HT-29 (cell line): ENCODE results near the gene SCAPER. TPM values are rescaled to one million over a fixed set of nuclear protein-coding genes. Genes with fewer than 3 reads are reported as not detected.

Experiments
- DNase-seq: peaks from one replicate; pipeline ENCODE4 v3.0.0-alpha.2; 2015; ENCODE audit warnings: low spot score
- total RNA-seq: library from RNA; depleted of rRNA; stranded (reverse); fragments of >200 nt; shearing (Covaris generic); gene quantifications from 2 replicates; pipeline ENCODE4 v1.2.3, GENCODE V29; 2014; rRNA removed

SCAPER gene
- 6.0 TPM in 2 replicates for total RNA-seq

GRCh38 chr15:76905013-76905839 is at the start of gene SCAPER:
Gene SCAPER (minus strand): TSS chr15:76905340. CDS start chr15:76883817, 21,523 bp downstream.
- peak; percentile 92 for DNase-seq

- no peak for DNase-seq
Measured at GRCh38 chr15:76954744-76955143, 49.6 kb upstream of the SCAPER start.

- no peak for DNase-seq
Measured at GRCh38 chr15:76953913-76954312, 48.8 kb upstream of the SCAPER start.

GRCh38 chr15:76951220-76951619 is 46.1 kb upstream of the SCAPER start:
- no peak for DNase-seq

GRCh38 chr15:76947454-76947853 is 42.3 kb upstream of the SCAPER start:
- DNase-seq: no peak

- no peak for DNase-seq
Measured at GRCh38 chr15:76945494-76946093, 40.5 kb upstream of the SCAPER start.

GRCh38 chr15:76942331-76942730 is 37.2 kb upstream of the SCAPER start:
- DNase-seq: no peak

- DNase-seq: no peak
Measured at GRCh38 chr15:76941636-76942035, 36.5 kb upstream of the SCAPER start.

- DNase-seq: no peak
Measured at GRCh38 chr15:76939715-76940114, 34.6 kb upstream of the SCAPER start.

- no peak for DNase-seq
Measured at GRCh38 chr15:76938752-76939151, 33.6 kb upstream of the SCAPER start.

GRCh38 chr15:76936671-76937070 is 31.5 kb upstream of the SCAPER start:
- no peak for DNase-seq

GRCh38 chr15:76935620-76936019 is 30.5 kb upstream of the SCAPER start:
- DNase-seq: no peak

- peak; percentile 53 for DNase-seq
Measured at GRCh38 chr15:76932135-76932966, 27.2 kb upstream of the SCAPER start.

- peak; percentile 98 for DNase-seq
Measured at GRCh38 chr15:76931397-76932134, 26.4 kb upstream of the SCAPER start, which contains the start of gene RCN2. Gene RCN2 (plus strand): TSS chr15:76931749. CDS start chr15:76931842, 93 bp downstream.

- no peak for DNase-seq
Measured at GRCh38 chr15:76930831-76931396, 25.8 kb upstream of the SCAPER start.

- no peak for DNase-seq
Measured at GRCh38 chr15:76929011-76929760, 24.0 kb upstream of the SCAPER start.

GRCh38 chr15:76928201-76928600 is 23.1 kb upstream of the SCAPER start:
- no peak for DNase-seq

- DNase-seq: no peak
Measured at GRCh38 chr15:76916369-76916768, 11.2 kb upstream of the SCAPER start.

- DNase-seq: no peak
Measured at GRCh38 chr15:76913737-76914136, 8.6 kb upstream of the SCAPER start.

GRCh38 chr15:76912430-76912829 is 7.3 kb upstream of the SCAPER start:
- DNase-seq: no peak
